Liver (tissue), 3 donors: ENCODE results near the gene TNFRSF8.

Source experiments
- CTCF ChIP-seq: fragments of 150-350 bp; IDR thresholded peaks from 2 replicates; pipeline ENCODE4 v1.5.1; 2017; ENCODE audit warnings: improper control_type of control experiment, low read depth, low read length; ENCODE audit not compliant: missing input control
- TAF1 ChIP-seq: conservative IDR thresholded peaks from 2 replicates; pipeline ENCODE4 v1.6.1; 2016; ENCODE audit warnings: antibody characterized with exemption, mild to moderate bottlenecking
- donor health status: healthy.
- donor health status: healthy.

GRCh38 chr1:12144969-12145368, 81.9 kb downstream of the TNFRSF8 start:
- TF ChIP-seq CTCF, result no peak
- TF ChIP-seq TAF1, result no peak
